HT1080 (cell line): ENCODE data around the gene ABHD6. TPM values are rescaled to one million over a fixed set of nuclear protein-coding genes. Genes with fewer than 3 reads are reported as not detected.
A peak's percentile ranks its signal among the peaks of the same experiment; 100 is the strongest.
"Not testable (repeated sequence)": the region's sequence is repeated elsewhere in the genome, so short reads cannot be mapped to it uniquely, and the experiment has no call there.

Experiments
- DNase-seq: peaks from one replicate; pipeline ENCODE4 v3.0.0-alpha.2; 2015; ENCODE audit warnings: low read depth
- total RNA-seq: library from RNA; depleted of rRNA; stranded (reverse); fragments of >200 nt; shearing (Covaris generic); gene quantifications from 2 replicates; pipeline ENCODE4 v1.2.3, GENCODE V29; 2014

The ABHD6 gene
- total RNA-seq, 1 experiment from 2014 or later: 13.9 TPM

- no peak for DNase-seq
Measured at GRCh38 chr3:58242340-58242739, 4.7 kb downstream of the ABHD6 start.

DNA sequence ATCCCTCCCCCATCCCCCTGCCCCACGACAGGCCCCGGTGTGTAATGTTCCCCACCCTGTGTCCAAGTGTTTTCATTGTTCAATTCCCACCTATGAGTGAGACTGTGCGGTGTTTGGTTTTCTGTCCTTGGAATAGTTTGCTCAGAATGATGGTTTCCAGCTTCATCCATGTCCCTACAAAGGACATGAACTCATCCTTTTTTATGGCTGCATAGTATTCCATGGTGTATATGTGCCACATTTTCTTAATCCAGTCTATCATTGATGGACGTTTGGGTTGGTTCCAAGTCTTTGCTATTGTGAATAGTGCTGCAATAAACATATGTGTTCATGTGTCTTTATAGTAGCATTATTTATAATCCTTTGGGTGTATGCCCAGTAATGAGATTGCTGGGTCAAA lies 5.3 kb downstream of the ABHD6 start:
- not testable (repeated sequence) for DNase-seq

DNA sequence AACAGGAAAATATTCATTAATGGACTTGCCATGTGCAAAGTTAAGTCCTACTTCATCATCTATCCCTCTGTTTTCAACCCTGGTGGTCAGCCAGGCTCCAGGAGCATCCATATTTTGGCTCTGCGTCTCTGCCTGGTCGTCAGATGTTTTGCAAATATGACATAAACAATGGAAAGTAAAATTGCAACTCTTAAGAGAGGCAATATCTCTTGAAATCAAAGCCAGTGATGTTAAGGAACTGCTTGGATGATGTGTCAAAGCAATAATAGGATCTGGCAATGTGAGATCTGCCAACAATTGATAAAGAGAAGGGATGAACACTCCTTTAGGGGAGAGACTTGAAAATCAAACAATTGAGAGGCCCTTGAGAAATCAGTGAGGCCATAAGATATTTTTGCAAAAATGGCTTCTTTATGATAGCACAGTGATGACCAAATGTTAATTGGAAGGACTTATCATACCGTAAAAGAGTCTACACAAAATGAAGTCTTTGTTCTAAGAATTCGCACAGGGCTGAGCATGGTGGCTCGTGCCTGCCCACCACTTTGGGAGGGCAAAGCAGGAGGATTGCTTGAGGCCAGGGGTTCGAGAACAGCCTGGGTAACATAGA lies 6.5 kb downstream of the ABHD6 start:
- no peak for DNase-seq

GRCh38 chr3:58246148-58247047 lies 8.8 kb downstream of the ABHD6 start:
- DNase-seq: no peak

- no peak for DNase-seq
Measured at GRCh38 chr3:58249358-58250092, 11.9 kb downstream of the ABHD6 start.

DNA sequence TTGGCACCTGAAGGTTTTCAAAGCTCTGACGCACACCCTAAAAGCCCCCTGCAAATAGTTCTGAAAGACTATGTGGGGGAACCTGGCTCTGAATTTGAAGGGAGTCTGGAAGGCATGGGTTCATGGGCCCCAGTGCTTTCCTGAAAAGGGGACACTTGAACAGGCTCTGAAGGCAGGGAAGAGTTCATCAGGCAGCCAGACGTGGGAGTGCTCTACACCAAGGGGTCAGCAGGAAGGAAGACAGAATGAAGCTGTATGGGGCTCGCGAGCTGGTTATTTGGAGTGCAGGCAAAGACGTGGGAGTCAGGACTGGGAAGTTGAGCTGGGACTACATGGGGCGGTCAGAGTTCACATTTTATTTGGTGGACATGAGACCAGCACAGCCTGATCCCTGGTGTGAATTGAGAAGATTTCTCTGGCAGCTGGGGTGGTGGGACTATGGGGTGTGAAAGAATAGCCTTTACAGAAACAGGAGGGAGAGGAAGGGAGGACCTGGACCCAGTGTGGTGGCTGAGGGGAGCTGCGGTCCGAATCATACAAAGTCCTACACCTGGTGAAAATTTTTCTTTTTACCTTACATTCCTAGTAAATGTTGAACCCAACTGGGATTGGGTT lies 12.6 kb downstream of the ABHD6 start:
- no peak for DNase-seq

- DNase-seq: no peak
Measured at GRCh38 chr3:58251631-58252035, 14.0 kb downstream of the ABHD6 start.

DNA sequence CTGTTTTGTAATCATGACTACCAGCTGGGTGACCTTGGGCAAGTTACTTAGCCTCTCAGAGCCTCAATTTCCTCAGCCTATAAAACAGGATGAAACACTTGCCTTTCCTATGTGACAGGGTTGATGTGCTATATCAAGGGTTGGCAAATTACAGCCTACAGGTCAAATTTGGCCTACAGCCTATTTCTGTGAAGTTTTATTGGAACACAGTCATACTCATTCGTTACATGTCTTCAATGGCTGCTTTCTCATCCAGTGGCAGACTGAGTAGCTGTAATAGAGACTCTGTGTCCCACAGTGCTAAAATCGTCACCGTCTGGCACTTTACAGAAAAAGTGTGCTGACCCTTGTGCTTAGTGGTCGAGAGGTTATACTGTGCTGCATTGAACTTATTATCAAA lies 16.6 kb downstream of the ABHD6 start:
- no peak for DNase-seq

DNA sequence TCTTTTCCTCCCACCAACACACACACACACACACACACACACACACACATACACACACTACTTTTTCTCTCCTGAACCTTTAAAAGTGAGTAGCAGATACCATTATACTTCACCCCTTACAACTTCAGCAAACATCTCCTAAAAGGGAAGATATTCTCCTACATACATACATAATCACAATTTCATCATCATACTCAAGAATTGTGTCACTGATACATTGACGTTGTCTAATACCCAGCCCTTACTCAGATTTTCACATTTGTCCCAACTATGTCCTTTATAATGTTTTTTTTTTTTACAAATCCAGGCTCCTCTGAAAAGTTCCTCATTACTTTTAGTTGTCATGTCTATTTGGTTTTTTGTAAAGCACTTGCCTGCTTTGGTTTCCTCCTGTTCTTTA lies 18.5 kb downstream of the ABHD6 start:
- no peak for DNase-seq

GRCh38 chr3:58256511-58256910 lies 18.9 kb downstream of the ABHD6 start:
- DNase-seq: no peak

- no peak for DNase-seq
Measured at GRCh38 chr3:58258392-58259055, 20.9 kb downstream of the ABHD6 start.

GRCh38 chr3:58260261-58260731 lies 22.7 kb downstream of the ABHD6 start:
- DNase-seq: peak; percentile 95

DNA sequence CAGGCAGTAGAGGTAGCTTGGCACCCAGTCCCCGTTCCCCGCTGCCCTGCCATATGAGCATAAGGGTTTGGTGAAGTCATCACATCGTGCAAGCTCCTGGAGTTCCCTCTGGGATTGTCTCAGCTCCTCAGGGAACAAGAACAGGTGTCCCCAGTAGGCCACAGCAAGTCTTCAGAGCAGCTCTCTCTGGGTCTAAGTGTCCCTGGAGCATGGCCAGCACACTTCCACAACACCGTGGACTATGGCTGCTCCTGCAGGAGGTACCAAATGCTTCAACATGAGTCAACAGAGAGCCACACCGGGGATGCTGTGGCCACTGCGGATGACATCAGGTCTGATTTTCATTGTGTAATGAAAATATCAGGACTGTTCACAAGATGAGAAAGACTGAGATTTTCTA lies 23.1 kb downstream of the ABHD6 start:
- DNase-seq: no peak

GRCh38 chr3:58261954-58262666 lies 24.5 kb downstream of the ABHD6 start:
- DNase-seq: no peak

DNA sequence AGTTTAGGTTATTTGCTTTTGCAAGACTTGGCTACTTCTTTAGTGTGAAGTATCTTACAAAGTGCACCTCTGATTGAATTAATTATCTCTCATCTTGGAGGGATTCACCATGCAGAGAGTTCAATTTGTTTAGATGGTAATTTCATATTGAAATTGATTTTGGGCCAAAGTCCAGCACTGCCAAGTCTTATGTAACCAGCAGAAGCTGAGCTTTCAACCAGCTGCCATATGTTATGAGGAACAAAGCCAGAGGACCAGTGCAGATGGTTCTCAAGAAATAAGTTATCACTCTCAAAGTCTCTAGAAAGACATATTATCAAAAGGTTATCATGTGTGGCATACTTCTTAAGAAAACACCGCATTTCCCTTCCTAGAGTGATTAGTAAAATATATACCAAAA lies 29.0 kb downstream of the ABHD6 start:
- no peak for DNase-seq

DNA sequence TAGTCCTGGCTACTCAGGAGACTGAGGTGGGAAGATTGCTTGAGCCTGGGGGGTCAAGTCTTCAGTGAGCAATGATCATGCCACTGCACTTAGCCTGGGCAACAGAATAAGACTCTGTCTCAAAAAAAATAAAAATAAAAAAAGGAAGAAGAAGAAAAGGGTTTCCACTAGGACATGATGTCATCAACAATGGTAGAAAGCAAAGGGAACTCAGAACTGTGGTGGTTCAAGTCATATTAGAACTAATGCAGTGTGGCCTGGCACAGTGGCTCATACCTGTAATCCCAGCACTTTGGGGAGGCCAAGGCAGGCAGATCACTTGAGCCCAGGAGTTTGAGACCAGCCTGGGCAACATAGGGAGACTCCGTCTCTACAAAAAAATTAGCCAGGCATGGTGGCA lies 30.0 kb downstream of the ABHD6 start:
- not testable (repeated sequence) for DNase-seq

DNA sequence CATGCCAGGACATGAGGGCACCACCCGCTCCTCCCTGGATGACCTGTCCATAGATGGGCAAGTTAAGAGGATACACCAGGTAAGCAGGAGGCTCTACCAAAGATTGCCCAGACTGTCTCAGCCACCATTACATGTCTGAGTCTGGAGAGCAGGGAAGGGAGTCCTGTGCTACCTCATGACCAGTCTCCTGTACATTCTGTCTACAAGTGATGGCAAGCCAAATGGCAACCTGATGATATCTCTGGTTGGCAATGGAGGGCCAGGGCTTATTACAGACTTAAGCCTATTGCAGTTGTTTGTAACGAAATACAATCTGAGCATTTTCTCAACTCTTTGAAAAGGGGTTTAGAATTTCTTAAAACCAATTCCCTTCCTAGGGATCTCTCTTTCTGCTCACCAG lies 31.8 kb downstream of the ABHD6 start:
- no peak for DNase-seq

DNA sequence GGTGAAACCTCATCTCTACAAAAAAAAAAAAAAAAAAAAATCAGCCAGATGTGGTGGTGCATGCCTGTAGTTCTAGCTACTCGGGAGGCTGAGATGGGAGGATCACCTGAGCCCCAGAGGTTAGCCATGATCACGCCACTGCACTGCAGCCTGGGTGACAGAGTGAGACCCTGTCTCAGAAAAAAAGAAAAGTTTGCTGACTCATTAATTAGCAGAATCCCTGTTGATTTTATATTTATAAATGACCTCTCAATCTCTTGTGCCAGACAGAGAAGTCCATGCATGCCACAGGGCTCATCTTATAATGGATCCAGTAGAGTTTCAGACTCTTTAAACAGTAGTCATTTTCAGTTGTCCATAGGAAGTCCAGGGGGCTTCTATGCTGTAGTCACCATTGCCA lies 32.9 kb downstream of the ABHD6 start:
- no peak for DNase-seq

DNA sequence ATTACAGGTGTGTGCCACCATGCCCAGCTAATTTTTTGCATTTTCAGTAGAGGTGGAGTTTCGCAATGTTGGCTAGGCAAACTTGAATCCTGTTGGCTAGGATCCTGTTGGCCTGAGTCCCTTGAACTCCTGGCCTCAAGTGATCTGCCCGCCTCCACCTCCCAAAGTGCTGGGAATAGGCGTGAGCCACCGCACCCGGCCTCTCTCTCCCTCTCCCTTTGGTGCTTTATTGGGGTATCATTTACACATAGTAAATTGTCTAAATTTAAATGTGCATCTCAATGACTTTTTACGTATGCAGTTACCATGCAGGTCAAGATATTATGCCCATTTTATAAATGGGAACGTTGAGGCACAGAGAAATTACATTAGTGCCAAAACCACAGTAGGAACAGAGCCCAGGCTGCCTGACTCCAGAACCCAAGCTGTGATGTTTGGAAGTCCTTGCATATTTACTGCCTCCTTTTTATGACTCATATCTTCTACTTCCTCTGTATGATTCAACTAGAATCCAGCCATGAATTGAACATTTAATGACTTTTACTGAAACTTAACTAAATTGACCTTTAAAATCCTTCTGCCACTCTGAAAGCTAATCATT lies 34.4 kb downstream of the ABHD6 start:
- peak; percentile 93 for DNase-seq

DNA sequence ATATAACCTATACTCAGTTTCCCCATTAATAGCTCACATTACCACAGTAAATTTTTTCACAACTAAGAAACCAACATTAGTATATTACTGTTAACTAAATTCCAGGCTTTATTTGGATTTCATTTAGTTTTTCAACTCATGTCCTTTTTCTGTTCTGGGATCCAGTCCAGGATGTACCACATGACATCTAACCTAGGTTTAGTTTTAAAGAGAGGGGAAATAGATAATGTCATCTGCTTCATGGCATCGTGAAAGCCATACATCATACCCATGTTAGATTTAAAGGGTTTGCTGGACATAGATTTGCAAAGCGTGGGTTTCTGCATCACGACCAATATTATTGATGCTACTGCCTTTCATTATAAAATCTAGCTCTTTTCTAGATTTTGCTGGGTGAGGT lies 35.3 kb downstream of the ABHD6 start:
- no peak for DNase-seq
